Panc1 (cell line): ENCODE data around the gene USP31.

ENCODE experiments used
- CTCF ChIP-seq: fragments of 450-650 bp; IDR thresholded peaks from 2 replicates; pipeline ENCODE4 v1.5.1; 2017; ENCODE audit warnings: mild to moderate bottlenecking
- POLR2AphosphoS5 ChIP-seq: IDR thresholded peaks from 2 replicates; pipeline ENCODE4 v1.6.1; 2012; ENCODE audit warnings: mild to moderate bottlenecking, low read depth, low read length, moderate library complexity
- REST ChIP-seq, 2 experiments: IDR thresholded peaks; 2 replicates each; pipeline ENCODE4 v1.6.1; 2011 to 2012; ENCODE audit warnings: low read depth in 2 of 2, control low read depth in 1 of 2, low read length in 1 of 2, mild to moderate bottlenecking in 1 of 2, moderate library complexity in 1 of 2; ENCODE audit not compliant: insufficient read depth in 1 of 2

GRCh38 chr16:23092801-23093117 is 56.5 kb downstream of the USP31 start:
- no peak for TF ChIP-seq REST (IDR thresholded peaks at IDR 0.05; ENCODE audit: insufficient read depth in 1 of 2, low read depth in 2 of 2, low read length in 1 of 2)
- TF ChIP-seq CTCF: no peak
- no peak for TF ChIP-seq POLR2AphosphoS5
